ENCODE results near the gene LOC101059915.

GRCh38 chrX:71640002-71640401 is 27.3 kb upstream of the LOC101059915 start:
- TF ChIP-seq ELF4 (IDR thresholded peaks at IDR 0.05) (no peak), FOXM1 (IDR thresholded peaks at IDR 0.05; ENCODE audit: borderline replicate concordance) (no peak), SUZ12 (IDR thresholded peaks at IDR 0.05) (no peak), NFRKB (IDR thresholded peaks at IDR 0.05) (no peak), SP1 (IDR thresholded peaks at IDR 0.05) (no peak), BHLHE40 (IDR thresholded peaks at IDR 0.05; ENCODE audit: borderline replicate concordance) (no peak), HDGF (IDR thresholded peaks at IDR 0.05; ENCODE audit: borderline replicate concordance) (no peak), ARNT (IDR thresholded peaks at IDR 0.05) (no peak), FOXK2 (IDR thresholded peaks at IDR 0.05) (no peak), LEF1 (IDR thresholded peaks at IDR 0.05; ENCODE audit: borderline replicate concordance) (no peak), ZNF384 (IDR thresholded peaks at IDR 0.05) (no peak)
- TF ChIP-seq, protein P1, sequence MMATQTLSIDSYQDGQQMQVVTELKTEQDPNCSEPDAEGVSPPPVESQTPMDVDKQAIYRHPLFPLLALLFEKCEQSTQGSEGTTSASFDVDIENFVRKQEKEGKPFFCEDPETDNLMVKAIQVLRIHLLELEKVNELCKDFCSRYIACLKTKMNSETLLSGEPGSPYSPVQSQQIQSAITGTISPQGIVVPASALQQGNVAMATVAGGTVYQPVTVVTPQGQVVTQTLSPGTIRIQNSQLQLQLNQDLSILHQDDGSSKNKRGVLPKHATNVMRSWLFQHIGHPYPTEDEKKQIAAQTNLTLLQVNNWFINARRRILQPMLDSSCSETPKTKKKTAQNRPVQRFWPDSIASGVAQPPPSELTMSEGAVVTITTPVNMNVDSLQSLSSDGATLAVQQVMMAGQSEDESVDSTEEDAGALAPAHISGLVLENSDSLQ (IDR thresholded peaks at IDR 0.05) = no peak
